HG03280 (cell line): ENCODE data around the gene CRISPLD2.

ENCODE experiments used
- ATAC-seq: cut with Tn5 transposase; IDR thresholded peaks from one replicate; pipeline ENCODE4 v1.9.1; 2021; ENCODE audit warnings: mild to moderate bottlenecking, moderate library complexity; ENCODE audit not compliant: unreplicated experiment

CRISPLD2 gene

DNA sequence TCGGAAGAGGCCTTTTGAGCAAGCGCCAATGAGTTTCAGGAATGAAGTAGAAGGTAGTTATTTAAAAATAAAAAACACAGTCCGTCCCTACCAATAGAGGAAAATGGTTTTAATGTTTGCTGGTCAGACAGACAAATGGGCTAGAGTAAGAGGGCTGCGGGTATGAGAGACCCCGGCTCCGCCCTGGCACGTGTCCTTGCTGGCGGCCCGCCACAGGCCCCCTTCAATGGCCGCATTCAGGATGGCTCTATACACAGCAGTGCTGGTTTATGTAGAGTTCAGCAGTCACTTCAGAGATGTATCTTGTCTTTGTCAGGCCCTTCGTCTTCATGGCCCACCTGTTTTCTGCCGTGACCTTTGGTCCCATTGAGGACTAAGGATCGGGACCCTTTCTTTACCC is 87.3 kb downstream of the CRISPLD2 start:
- ATAC-seq = no peak

- ATAC-seq = no peak
These were observed 87.8 kb downstream of the CRISPLD2 start for GRCh38 chr16:84907575-84907974.

DNA sequence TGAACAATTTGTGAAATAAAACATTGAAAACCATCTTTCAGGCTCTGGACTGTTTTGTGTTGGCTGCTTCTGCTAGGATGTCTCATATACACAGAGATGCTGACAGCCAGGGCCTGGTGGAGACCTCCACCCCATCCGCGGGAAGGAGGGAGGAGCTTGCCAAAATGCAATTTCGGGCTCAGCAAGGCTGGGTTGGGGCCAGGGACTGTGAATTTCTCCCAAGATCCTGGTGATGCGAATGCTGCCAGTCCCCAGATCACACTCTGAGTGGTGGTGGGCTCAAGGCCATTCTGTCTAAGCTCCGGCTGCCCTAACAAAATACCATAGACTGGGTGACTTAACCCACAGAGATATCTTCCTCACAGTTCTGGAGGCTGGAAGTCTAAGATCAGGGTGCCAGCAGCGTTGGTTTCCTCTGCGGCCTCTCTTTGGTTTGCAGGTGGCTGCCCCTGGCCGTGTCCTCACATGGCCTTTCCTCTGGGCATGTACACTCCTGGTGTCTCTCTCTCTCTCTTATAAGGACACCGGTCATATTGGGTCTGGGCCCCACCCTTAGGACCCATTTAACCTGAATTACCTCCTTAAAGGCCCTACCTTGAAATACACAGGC is 89.8 kb downstream of the CRISPLD2 start:
- no peak for ATAC-seq

DNA sequence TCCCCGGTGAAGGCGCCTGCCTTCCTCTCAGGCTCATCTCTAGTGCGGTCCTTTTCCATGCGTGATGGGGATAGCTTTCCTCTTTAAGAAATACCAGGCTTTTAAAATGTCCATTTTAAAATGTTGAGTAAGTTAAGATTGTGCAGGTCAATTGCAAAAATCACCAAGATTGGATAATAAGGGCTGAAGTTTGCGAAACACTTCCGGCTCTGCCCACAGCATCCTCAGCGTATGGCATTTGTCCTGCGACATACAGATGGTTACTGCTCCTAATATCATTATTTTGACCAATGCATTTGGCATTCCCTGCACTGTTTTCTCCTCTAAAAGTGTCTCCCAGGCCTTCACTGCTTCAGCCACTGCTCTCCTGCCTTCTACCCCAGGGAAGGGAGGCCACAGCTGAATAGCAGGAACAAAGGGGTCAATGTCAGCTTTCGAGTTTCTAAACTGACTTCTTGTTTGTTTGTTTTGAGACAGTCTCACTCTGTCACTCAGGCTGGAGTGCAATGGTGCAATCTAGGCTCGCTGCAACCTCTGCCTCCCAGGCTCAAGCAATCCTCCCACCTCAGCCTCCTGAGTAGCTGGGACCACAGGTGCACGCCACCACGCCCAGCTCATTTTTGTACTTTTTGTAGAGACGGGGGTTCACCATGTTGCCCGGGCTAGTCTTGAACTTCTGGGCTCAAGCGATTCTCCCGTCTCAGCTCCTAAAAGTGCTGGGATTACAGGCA is 91.9 kb downstream of the CRISPLD2 start:
- no peak for ATAC-seq

- no peak for ATAC-seq
These were observed 93.5 kb downstream of the CRISPLD2 start for GRCh38 chr16:84913315-84913714.

GRCh38 chr16:84914273-84914672 is 94.5 kb downstream of the CRISPLD2 start:
- ATAC-seq = no peak

DNA sequence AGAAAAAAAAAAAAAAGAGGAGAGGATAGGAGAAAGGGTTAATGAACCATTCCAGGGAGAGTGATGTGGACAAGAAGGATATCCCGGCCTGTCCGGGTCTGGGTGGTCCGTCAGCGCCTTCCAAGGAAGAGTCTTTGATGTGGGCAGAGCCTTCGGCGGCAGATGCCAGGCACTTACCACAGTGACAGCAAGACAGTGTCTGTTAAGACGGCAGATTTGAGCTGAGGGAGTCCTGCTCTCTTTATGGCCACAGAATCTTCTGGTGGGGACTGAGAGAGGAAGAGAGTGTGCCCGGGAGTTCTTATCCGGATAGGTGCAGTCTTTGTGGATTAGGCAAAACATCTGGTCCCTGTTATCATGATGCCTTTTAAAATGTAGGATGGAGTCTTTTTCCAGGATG is 96.4 kb downstream of the CRISPLD2 start:
- ATAC-seq = no peak

- ATAC-seq = no peak
These were observed 97.1 kb downstream of the CRISPLD2 start for GRCh38 chr16:84916850-84917249.

GRCh38 chr16:84917492-84917891 is 97.7 kb downstream of the CRISPLD2 start:
- ATAC-seq = no peak

DNA sequence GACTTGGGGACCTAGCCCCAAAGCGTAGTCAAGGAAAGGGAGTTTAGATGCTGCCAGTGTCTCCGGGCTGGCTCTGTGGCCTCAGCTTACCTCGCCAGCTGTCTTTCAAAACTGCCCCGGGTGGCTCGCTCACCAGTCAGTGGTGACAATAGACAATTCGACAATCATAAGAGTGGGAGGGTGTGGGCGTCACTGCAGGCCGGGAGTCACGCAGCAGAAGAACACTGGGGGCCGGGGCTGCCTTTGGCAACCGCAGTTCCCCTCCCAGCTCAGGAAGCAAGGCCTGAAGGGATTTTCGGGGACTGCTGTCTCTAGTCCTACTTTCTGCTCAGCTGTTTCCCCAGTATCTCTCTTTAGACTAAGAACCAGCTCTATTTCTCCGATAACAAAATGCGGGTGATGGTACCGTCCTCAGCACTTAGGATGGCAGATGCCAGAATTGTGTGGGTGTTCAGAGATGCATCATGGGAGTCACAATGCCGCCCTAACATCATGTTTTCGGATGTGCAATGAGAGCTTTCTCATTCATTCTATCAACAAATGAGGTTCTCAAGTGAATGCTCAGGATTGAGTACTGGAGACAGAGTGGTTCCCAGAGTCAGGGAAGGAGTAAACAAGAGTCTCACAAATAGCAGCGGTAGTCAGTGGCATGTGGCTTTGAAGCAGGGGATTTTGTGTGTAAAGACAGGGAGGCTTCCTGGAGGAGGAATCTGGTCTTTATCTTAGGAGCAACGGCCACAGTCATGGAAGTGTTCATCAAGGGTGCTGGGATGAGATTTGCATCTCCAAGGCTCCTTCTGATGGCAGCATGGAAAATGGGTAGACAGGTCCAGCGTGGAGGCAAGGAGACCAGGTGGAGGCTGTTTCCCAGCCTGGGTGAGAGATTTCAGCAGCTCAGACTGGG is 98.5 kb downstream of the CRISPLD2 start:
- ATAC-seq = no peak

DNA sequence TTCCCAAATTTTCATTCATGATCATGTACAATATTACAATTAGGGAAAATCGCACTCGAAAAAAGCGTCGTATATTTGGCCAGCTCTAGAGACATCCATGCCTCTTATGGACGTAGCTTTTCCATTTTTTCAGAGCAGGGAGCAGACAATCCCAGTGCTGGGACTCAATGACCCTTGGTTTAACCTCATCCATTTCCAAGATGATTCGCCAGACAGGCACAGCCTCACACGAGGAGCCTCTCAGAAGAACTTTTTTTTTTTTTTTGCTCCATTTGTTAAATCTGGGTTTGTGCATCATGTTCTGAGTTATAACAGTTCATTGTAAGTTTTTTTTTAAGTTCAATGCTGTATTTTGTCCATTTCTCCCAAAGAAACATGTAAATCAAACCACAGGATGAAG is 99.5 kb downstream of the CRISPLD2 start:
- no peak for ATAC-seq

GRCh38 chr16:84919708-84920107 is 99.9 kb downstream of the CRISPLD2 start:
- no peak for ATAC-seq

GRCh38 chr16:84920333-84920732 is 100.5 kb downstream of the CRISPLD2 start:
- ATAC-seq = no peak

DNA sequence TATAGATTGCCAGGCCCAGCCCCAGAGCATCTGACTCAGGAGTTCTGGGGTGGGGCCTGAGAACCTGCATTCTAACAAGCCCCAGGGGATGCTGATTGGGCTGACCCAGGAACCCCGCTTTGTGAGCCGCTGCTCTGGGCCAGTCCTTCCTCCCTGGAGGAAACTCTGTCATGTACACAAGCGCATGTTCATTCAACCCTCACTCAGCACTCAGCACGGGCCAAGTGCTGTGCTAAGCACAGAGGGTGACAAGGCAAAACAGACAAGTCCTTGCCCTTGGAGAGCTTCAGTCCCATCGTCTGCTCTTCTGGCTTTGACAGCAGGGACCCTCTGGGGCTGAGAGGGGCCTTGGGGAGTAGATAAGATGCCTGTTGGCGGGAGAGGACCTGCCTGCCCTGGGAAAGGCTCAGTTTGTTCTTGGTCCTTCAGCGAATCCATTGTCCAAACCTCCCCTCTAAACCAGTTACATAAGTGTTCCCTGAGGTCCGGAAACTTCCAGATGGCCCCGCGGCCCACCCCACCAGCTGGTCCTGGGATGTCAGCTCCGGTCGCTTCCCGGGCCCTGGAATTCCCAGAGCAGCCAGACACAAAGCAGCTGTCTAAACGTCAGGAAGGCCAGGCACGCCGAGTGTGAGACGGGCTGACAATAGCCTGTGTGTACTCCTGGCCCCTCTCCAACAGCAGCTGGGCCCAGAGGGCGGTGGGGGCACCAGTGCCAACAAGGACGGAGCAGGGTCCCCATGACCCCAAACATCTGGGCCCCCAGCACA is 102.8 kb downstream of the CRISPLD2 start:
- no peak for ATAC-seq

GRCh38 chr16:84924331-84925091 is 104.7 kb downstream of the CRISPLD2 start:
- ATAC-seq = no peak

GRCh38 chr16:84925092-84925772 is 105.4 kb downstream of the CRISPLD2 start:
- no peak for ATAC-seq

DNA sequence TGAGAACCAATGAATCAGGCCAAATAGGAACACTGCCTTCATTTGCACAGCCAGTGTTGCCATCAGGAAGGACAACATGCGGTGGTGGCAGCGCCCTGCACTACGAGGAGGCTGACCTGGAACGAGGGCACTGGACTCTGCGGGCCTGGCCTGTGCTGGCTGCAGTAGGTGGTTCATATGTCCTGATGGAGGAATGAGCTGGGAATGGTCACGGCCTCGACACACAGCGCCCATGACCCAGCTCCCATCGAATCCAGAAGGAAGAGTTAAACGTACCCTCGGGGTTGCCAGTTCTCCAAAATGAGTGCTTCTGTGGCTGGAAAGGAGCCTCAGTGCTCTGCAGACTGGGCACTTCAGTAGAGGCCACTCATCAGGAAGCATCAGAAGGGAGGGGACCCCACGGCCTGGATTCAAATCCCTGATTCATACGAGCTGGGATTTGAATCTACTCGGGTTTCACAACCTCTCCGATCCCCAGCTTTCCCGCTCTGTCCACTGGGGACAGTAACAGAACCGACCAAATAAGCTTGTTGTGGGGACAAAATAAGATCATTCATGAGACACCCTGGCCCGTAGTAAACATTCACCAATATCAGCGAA is 106.1 kb downstream of the CRISPLD2 start:
- no peak for ATAC-seq

- ATAC-seq = no peak
These were observed 106.7 kb downstream of the CRISPLD2 start for GRCh38 chr16:84926462-84926861.
